Gastroesophageal sphincter (tissue), 3 donors: ENCODE results near the gene POGLUT2.

Experiments used
- POLR2A ChIP-seq, 2 donors: fragments of 450-650 bp; IDR thresholded peaks; one replicate each; pipeline ENCODE4 v1.6.1; 2017; ENCODE audit warnings: antibody characterized with exemption in 2 of 2, mild to moderate bottlenecking in 2 of 2, moderate library complexity in 1 of 2
- POLR2AphosphoS5 ChIP-seq: sonication (generic); formaldehyde crosslinking; IDR thresholded peaks from one replicate; pipeline ENCODE4 v1.6.1; 2017; ENCODE audit warnings: antibody characterized with exemption
- TF ChIP-seq, protein P1 (sequence below), 4 experiments: fragments of 200-600 bp in 2 of 4; fragments of 450-650 bp in 2 of 4; sonication (generic) in 1 of 4; IDR thresholded peaks; one replicate each; pipeline ENCODE4 v1.5.1; 2017 to 2019; ENCODE audit warnings: antibody characterized with exemption in 4 of 4, mild to moderate bottlenecking in 2 of 4, moderate library complexity in 2 of 4

DNA sequence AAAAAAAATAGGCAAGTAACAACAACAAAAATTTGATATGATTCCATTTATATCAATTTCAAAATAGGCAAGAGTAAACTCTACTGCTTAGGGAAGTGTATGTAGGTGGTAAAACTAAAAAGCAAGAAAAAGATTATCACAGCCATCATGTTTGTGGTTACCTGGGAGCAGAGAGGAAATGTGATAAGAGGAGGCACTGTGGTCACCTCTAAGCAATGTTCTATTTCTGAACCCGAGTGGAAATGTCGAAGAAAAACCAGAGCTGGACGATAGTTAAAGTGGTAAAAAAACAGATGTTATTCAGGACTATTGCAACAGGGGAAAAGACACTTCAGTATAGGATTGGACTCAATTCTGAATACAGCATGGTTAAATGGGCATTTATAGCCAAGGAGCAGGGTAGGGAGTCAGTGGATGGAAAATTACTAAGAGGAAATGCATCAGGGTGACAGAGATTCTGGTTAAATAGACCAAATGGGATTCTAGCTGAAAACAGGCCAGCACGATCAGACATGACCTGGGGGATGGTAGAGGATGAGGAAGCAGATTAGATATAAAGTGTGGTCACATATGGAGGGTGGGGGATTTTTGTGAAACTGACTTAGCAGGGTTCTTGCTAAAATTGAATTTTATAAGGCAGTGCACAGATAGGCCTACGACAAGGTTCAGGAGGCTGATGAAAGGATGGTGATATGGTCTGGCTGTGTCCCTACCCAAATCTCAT lies 19.2 kb downstream of the POGLUT2 start:
- TF ChIP-seq POLR2AphosphoS5 (no peak), POLR2A (IDR thresholded peaks at IDR 0.05) (no peak)
- TF ChIP-seq, protein P1, sequence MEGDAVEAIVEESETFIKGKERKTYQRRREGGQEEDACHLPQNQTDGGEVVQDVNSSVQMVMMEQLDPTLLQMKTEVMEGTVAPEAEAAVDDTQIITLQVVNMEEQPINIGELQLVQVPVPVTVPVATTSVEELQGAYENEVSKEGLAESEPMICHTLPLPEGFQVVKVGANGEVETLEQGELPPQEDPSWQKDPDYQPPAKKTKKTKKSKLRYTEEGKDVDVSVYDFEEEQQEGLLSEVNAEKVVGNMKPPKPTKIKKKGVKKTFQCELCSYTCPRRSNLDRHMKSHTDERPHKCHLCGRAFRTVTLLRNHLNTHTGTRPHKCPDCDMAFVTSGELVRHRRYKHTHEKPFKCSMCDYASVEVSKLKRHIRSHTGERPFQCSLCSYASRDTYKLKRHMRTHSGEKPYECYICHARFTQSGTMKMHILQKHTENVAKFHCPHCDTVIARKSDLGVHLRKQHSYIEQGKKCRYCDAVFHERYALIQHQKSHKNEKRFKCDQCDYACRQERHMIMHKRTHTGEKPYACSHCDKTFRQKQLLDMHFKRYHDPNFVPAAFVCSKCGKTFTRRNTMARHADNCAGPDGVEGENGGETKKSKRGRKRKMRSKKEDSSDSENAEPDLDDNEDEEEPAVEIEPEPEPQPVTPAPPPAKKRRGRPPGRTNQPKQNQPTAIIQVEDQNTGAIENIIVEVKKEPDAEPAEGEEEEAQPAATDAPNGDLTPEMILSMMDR (IDR thresholded peaks at IDR 0.05), result no peak
